HepG2 (cell line): ENCODE data around the gene LDAF1. TPM values are rescaled to one million over a fixed set of nuclear protein-coding genes. Genes with fewer than 3 reads are reported as not detected.

ENCODE experiments used
- DZIP1 ChIP-seq: sonication (generic); formaldehyde crosslinking; IDR thresholded peaks from 2 replicates; pipeline ENCODE4 v1.5.0; 2020; ENCODE audit warnings: mild to moderate bottlenecking, missing genetic modification reagents
- IRF2 ChIP-seq: IDR thresholded peaks from 2 replicates; pipeline ENCODE4 v1.6.1; 2018; ENCODE audit warnings: missing genetic modification reagents, missing compliant biosample characterization
- MTF2 ChIP-seq: sonication (generic); formaldehyde crosslinking; IDR thresholded peaks from 2 replicates; pipeline ENCODE4 v1.5.0; 2020; ENCODE audit warnings: missing genetic modification reagents, borderline replicate concordance
- NCOR1 ChIP-seq: fragments of 200-600 bp; sonication (generic); IDR thresholded peaks from 2 replicates; pipeline ENCODE4 v1.7.0; 2017; ENCODE audit warnings: antibody characterized with exemption, low read length, borderline replicate concordance
- NFE2 ChIP-seq: sonication (generic); formaldehyde crosslinking; IDR thresholded peaks from 2 replicates; pipeline ENCODE4 v1.4.0; 2020; ENCODE audit warnings: missing genetic modification reagents
- SNAPC2 ChIP-seq: sonication (generic); formaldehyde crosslinking; IDR thresholded peaks from 2 replicates; pipeline ENCODE4 v1.8.1; 2022; ENCODE audit warnings: mild to moderate bottlenecking, missing genetic modification reagents
- SOX13 ChIP-seq, 3 experiments: fragments of 450-650 bp in 1 of 3; sonication (generic) in 1 of 3; formaldehyde crosslinking in 1 of 3; IDR thresholded peaks in 2 of 3; conservative IDR thresholded peaks in 1 of 3; 2 replicates each; pipeline versions ENCODE4 v1.5.0 to v1.6.1; 2016 to 2020; ENCODE audit warnings: antibody characterized with exemption in 1 of 3, mild to moderate bottlenecking in 1 of 3, missing compliant biosample characterization in 1 of 3, missing genetic modification reagents in 1 of 3, moderate library complexity in 1 of 3
- SP1 ChIP-seq, 2 experiments: fragments of 450-650 bp in 1 of 2; sonication (generic) in 1 of 2; formaldehyde crosslinking in 1 of 2; IDR thresholded peaks; 2 replicates each; pipeline versions ENCODE4 v1.4.0 to v1.6.1; 2016 to 2020; ENCODE audit warnings: missing genetic modification reagents in 1 of 2
- SP4 ChIP-seq: sonication (generic); formaldehyde crosslinking; IDR thresholded peaks from 2 replicates; pipeline ENCODE4 v1.8.1; 2023; ENCODE audit warnings: mild to moderate bottlenecking, missing genetic modification reagents
- TMF1 ChIP-seq: sonication (generic); formaldehyde crosslinking; IDR thresholded peaks from 2 replicates; pipeline ENCODE4 v1.8.1; 2022; ENCODE audit warnings: low read depth, missing genetic modification reagents
- ZBTB3 ChIP-seq: sonication (generic); formaldehyde crosslinking; IDR thresholded peaks from 2 replicates; pipeline ENCODE4 v1.4.0; 2020; ENCODE audit warnings: low read depth, mild to moderate bottlenecking, moderate library complexity, missing genetic modification reagents, borderline replicate concordance
- ZKSCAN1 ChIP-seq: fragments of 150-350 bp; IDR thresholded peaks from 2 replicates; pipeline ENCODE4 v1.6.1; 2014; ENCODE audit warnings: low read length
- ZNF142 ChIP-seq: sonication (generic); formaldehyde crosslinking; IDR thresholded peaks from 2 replicates; pipeline ENCODE4 v1.4.0; 2020; ENCODE audit warnings: missing genetic modification reagents
- ZNF292 ChIP-seq: sonication (generic); formaldehyde crosslinking; IDR thresholded peaks from 2 replicates; pipeline ENCODE4 v1.8.1; 2022; ENCODE audit warnings: mild to moderate bottlenecking, low read depth, missing genetic modification reagents, borderline replicate concordance
- ZNF431 ChIP-seq: sonication (generic); formaldehyde crosslinking; IDR thresholded peaks from 2 replicates; pipeline ENCODE4 v1.9.0; 2022; ENCODE audit warnings: missing genetic modification reagents, low read depth, mild to moderate bottlenecking, borderline replicate concordance
- ZNF564 ChIP-seq: sonication (generic); formaldehyde crosslinking; IDR thresholded peaks from 2 replicates; pipeline ENCODE4 v1.8.1; 2023; ENCODE audit warnings: mild to moderate bottlenecking, missing genetic modification reagents
- ZNF639 ChIP-seq: conservative IDR thresholded peaks from 2 replicates; pipeline ENCODE4 v1.6.1; 2018; ENCODE audit warnings: missing genetic modification reagents
- ZNF747 ChIP-seq: sonication (generic); formaldehyde crosslinking; IDR thresholded peaks from 2 replicates; pipeline ENCODE4 v1.8.1; 2023; ENCODE audit warnings: missing genetic modification reagents, mild to moderate bottlenecking, borderline replicate concordance
- polyA plus RNA-seq, 8 experiments: library from polyadenylated mRNA; depleted of rRNA in 3 of 8; stranded (reverse) in 7 of 8; unstranded in 1 of 8; fragments of >200 nt; fragmentation: Illumina TruSeq in 4 of 8; extraction: Trizol in 4 of 8; gene quantifications; 2 replicates each; pipeline versions ENCODE4 v1.2.1 to v1.2.3, GENCODE V29; 2011 to 2016; ENCODE audit warnings: low read depth in 4 of 8, missing spikeins in 1 of 8, mixed read lengths in 1 of 8; ENCODE audit not compliant: insufficient read depth in 1 of 8
- total RNA-seq, 5 experiments: library from RNA; depleted of rRNA; stranded (reverse); fragments of >200 nt; fragmentation: Illumina TruSeq; extraction: Trizol; gene quantifications; 2 replicates each; pipeline ENCODE4 v1.2.3, GENCODE V29; 2016; ENCODE audit warnings: low read depth in 1 of 5

LDAF1 gene
- total and polyA plus RNA-seq, 2 of the 13 experiments (the other 11 are each of a cell fraction or from before 2014, with no cell fraction given) = 6.3 to 7.5 TPM

DNA sequence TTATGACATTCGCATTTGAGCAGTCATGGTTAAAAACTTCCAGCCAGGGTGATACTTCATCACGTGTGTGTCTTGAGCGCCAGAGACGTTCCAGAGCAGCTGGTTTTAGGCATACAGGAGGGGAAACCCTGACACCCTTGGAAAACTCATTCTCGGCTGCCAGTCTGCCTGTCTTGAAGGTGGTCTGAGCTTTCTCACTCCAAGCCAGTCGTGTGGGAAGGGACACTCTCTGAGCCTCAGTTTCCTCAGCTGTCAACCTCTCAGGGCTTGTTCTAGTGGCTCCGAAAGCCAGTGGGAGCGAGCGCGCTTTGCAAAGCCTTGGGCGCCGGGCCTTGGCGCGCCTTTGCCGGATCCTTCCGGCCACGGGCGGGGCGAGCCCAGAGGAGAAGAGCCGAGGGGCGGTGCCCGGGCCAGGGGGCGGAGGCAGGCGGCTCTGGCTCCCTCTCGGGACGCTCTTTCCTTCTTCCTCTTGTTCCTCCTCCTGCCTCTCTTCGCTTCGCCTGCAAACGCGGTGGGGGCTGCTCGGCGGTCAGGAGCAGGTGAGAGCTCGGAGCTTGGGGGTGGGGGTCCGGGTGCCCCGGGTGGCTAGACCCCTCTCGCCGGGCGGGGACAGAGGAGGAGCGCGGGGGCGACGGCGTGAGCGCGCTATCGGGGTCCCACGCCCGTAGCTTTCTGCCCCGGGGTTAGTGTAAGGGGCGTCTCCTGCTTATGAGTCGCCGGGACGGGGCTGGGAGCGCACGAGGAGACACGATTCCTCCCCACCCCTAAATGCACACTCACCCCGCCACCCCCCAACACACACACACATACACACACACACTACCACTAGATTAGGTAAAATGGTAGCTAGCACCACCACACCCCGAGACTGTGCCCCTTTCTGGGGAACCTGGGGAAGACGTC, at the start of gene LDAF1 (continued):
- TF ChIP-seq ZNF639 (CRISPR knock-in tag) = no peak
- no peak for TF ChIP-seq ZNF747 (CRISPR knock-in tag)
- TF ChIP-seq SP1 (IDR thresholded peaks at IDR 0.05) = no peak
- peak; percentile 60; the same call in 1 of the 2 replicates for TF ChIP-seq SP1 (CRISPR knock-in tag; IDR thresholded peaks at IDR 0.05)
- TF ChIP-seq NFE2 (CRISPR knock-in tag) = no peak
- peak; percentile 73; the same call in 1 of the 2 replicates for TF ChIP-seq SNAPC2 (CRISPR knock-in tag)
- TF ChIP-seq IRF2 (CRISPR knock-in tag) = 0 out of 2 replicates have a peak, but pooled peaks have one; percentile 42
- TF ChIP-seq ZNF292 (CRISPR knock-in tag) = no peak
- no peak for TF ChIP-seq ZNF564 (CRISPR knock-in tag)
- no peak; the same call in 1 of the 2 replicates for TF ChIP-seq ZBTB3 (CRISPR knock-in tag)
- peak; percentile 51 for TF ChIP-seq SP4
- 0 out of 2 replicates have a peak, but pooled peaks have one; percentile 49 for TF ChIP-seq ZNF431
- TF ChIP-seq SOX13 (IDR thresholded peaks at IDR 0.05) = no peak
- TF ChIP-seq SOX13 (CRISPR knock-in tag; conservative IDR thresholded peaks at IDR 0.05 in 1 of 2, IDR thresholded peaks at IDR 0.05 in 1 of 2) = peak in 1 of 2 experiments; percentile 45; a peak in 1 of 4 replicates
- TF ChIP-seq NCOR1 = no peak
- TF ChIP-seq DZIP1 (CRISPR knock-in tag) = peak; percentile 37; the same call in 1 of the 2 replicates
- TF ChIP-seq MTF2 (CRISPR knock-in tag) = no peak
- TF ChIP-seq ZNF142 (CRISPR knock-in tag) = no peak
- TF ChIP-seq ZKSCAN1 = no peak
- TF ChIP-seq TMF1 = no peak
